Liver (tissue), 9 donors: ENCODE measurements around the gene SP4. TPM values are rescaled to one million over a fixed set of nuclear protein-coding genes. Genes with fewer than 3 reads are reported as not detected.

Experiments used
- DNase-seq: peaks from one replicate; pipeline ENCODE4 v3.0.0-alpha.2; 2017; ENCODE audit warnings: low spot score
- H3K27ac ChIP-seq, 2 donors: one replicate each; pipeline ENCODE4 v1.7.0; 2013; ENCODE audit warnings: inconsistent platforms in 2 of 2, low read length in 2 of 2, control low read depth in 1 of 2, low read depth in 1 of 2, mild to moderate bottlenecking in 1 of 2
- H3K27me3 ChIP-seq, 4 donors: one replicate each; pipeline versions ENCODE4 v1.6.1 to v1.7.0; 2013; ENCODE audit warnings: low read length in 3 of 4, inconsistent platforms in 1 of 4, mild to moderate bottlenecking in 1 of 4, moderate library complexity in 1 of 4; ENCODE audit not compliant: control insufficient read depth in 4 of 4, insufficient read depth in 4 of 4
- H3K36me3 ChIP-seq, 4 donors: one replicate each; pipeline versions ENCODE4 v1.6.1 to v1.7.0; 2013; ENCODE audit warnings: low read length in 3 of 4, mild to moderate bottlenecking in 3 of 4, low read depth in 1 of 4, moderate library complexity in 1 of 4; ENCODE audit not compliant: control insufficient read depth in 4 of 4, insufficient read depth in 3 of 4
- H3K4me1 ChIP-seq, 4 donors: one replicate each; pipeline versions ENCODE4 v1.6.1 to v1.7.0; 2013; ENCODE audit warnings: low read length in 3 of 4, mild to moderate bottlenecking in 3 of 4, moderate library complexity in 1 of 4; ENCODE audit not compliant: control insufficient read depth in 4 of 4, insufficient read depth in 4 of 4
- H3K4me3 ChIP-seq, 3 donors: one replicate each; pipeline versions ENCODE4 v1.6.1 to v1.7.0; 2013; ENCODE audit warnings: low read length in 3 of 3, control low read depth in 1 of 3, low read depth in 1 of 3, mild to moderate bottlenecking in 1 of 3
- H3K9ac ChIP-seq, 2 donors: one replicate each; pipeline ENCODE4 v1.7.0; 2013; ENCODE audit warnings: low read length in 2 of 2, mild to moderate bottlenecking in 2 of 2, moderate library complexity in 2 of 2, control low read depth in 1 of 2, low read depth in 1 of 2
- H3K9me3 ChIP-seq, 4 donors: one replicate each; pipeline versions ENCODE4 v1.6.1 to v1.7.0; 2013; ENCODE audit warnings: low read length in 3 of 4; ENCODE audit not compliant: control insufficient read depth in 4 of 4
- EGR1 ChIP-seq, 2 donors: IDR thresholded peaks; 2 replicates each; pipeline ENCODE4 v1.6.1; 2016 to 2018; ENCODE audit warnings: antibody characterized with exemption in 2 of 2, low read depth in 2 of 2
- FOXA1 ChIP-seq: IDR thresholded peaks from 2 replicates; pipeline ENCODE4 v1.6.1; 2016; ENCODE audit warnings: antibody characterized with exemption
- FOXA2 ChIP-seq: IDR thresholded peaks from 2 replicates; pipeline ENCODE4 v1.6.1; 2016; ENCODE audit warnings: antibody characterized with exemption
- GABPA ChIP-seq, 2 donors: IDR thresholded peaks in 1 of 2; conservative IDR thresholded peaks in 1 of 2; 2 replicates each; pipeline ENCODE4 v1.6.1; 2016; ENCODE audit warnings: antibody characterized with exemption in 2 of 2, mild to moderate bottlenecking in 1 of 2, moderate library complexity in 1 of 2
- HNF4A ChIP-seq, 2 donors: conservative IDR thresholded peaks; 2 replicates each; pipeline ENCODE4 v1.6.1; 2016; ENCODE audit warnings: antibody characterized with exemption in 2 of 2, mild to moderate bottlenecking in 2 of 2
- NR2F2 ChIP-seq: IDR thresholded peaks from 2 replicates; pipeline ENCODE4 v1.6.1; 2016; ENCODE audit warnings: antibody characterized with exemption
- RAD21 ChIP-seq, 2 donors: IDR thresholded peaks; 2 replicates each; pipeline ENCODE4 v1.6.1; 2016; ENCODE audit warnings: antibody characterized with exemption in 2 of 2, mild to moderate bottlenecking in 2 of 2
- RXRA ChIP-seq, 2 donors: IDR thresholded peaks; 2 replicates each; pipeline ENCODE4 v1.6.1; 2017 to 2018; ENCODE audit warnings: antibody characterized with exemption in 2 of 2, mild to moderate bottlenecking in 1 of 2
- TAF1 ChIP-seq: conservative IDR thresholded peaks from 2 replicates; pipeline ENCODE4 v1.6.1; 2016; ENCODE audit warnings: antibody characterized with exemption, mild to moderate bottlenecking
- YY1 ChIP-seq: IDR thresholded peaks from 2 replicates; pipeline ENCODE4 v1.6.1; 2016; ENCODE audit warnings: antibody characterized with exemption, mild to moderate bottlenecking
- WGBS: extraction: QIAGEN DNeasy Blood & Tissue Kit; methylation state at CpG from one replicate; pipeline ENCODE4 v1.1.7; 2013; 5-methylcytosine and 5-hydroxymethylcytosine counted together
- polyA plus RNA-seq, 2 donors: library from polyadenylated mRNA; stranded (reverse) in 1 of 2; unstranded in 1 of 2; fragments of 200-250 nt in 1 of 2; fragments of >200 nt in 1 of 2; fragmentation: Nextera tagmentation in 1 of 2; extraction: Ambion mirVana in 1 of 2; gene quantifications; one replicate each; pipeline versions ENCODE4 v1.2.1 to v1.2.3, GENCODE V29; 2013 to 2015
- total RNA-seq, 2 donors: library from RNA; depleted of rRNA; stranded (reverse); fragments of >200 nt; gene quantifications; one replicate each; pipeline ENCODE4 v1.2.3, GENCODE V29; 2014
- TF ChIP-seq, protein P1 (sequence below): fragments of 150-350 bp; IDR thresholded peaks from 2 replicates; pipeline ENCODE4 v1.5.1; 2017; ENCODE audit warnings: improper control_type of control experiment, low read depth, low read length; ENCODE audit not compliant: missing input control
- TF ChIP-seq, protein P2 (sequence below): IDR thresholded peaks from 2 replicates; pipeline ENCODE4 v1.6.1; 2016; ENCODE audit warnings: antibody characterized with exemption
- TF ChIP-seq, protein P3 (sequence below): IDR thresholded peaks from 2 replicates; pipeline ENCODE4 v1.6.1; 2016; ENCODE audit warnings: antibody characterized with exemption
- TF ChIP-seq, protein P4 (sequence below): IDR thresholded peaks from 2 replicates; pipeline ENCODE4 v1.6.1; 2016; ENCODE audit warnings: antibody characterized with exemption, mild to moderate bottlenecking
- donor health status: healthy.
- donor health status: healthy.
- donor health status: healthy.
- donor health status: healthy.
- donor health status: healthy.

The SP4 gene
- total and polyA plus RNA-seq, 4 donors = 0.61 to 13.2 (median 6.7) TPM

DNA sequence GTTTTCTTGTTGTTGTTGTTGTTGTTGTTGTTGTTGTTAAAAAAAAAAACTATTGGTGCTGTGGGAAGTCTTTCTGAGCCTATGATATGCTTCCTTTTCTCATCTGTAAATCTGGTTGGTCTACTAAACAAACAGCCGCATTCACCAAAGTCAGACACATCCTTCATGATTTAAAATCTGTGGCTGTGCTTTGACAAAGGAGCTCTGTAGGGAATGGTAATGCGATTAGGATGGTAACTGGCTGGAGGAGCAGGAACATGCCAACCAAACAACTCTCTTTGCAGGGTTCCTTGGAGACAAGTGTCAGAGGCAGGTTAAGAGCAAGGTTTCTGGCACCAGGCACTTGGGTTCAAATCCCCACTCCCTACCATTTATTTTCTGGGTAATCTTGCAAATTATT is 14.9 kb upstream of the SP4 start:
- H3K4me1 ChIP-seq = peaks cover 2 to 7% (median 3%) of the 10 kb centered on the region in 4 donors
- DNase-seq = no peak

DNA sequence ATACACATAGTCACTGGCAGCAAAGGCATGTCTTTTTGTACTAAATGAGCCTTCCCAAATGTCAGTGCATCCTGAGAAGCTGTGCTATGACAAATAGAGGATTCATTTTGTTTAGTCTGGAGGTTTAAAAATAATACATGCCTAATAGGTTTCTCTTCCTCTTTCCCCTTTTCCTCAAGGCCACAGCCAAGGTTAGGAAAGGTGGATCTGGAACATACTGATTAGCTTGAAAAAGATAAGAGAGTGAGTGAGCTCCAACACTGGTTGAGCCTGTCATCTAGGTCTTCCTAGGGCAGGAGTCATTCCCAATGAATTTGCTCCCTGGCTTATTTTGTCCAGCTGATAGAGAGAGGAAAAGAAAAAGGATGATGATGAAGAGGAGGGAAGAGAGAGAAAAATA is 14.4 kb upstream of the SP4 start:
- Histone ChIP-seq H3K27ac (no peak overlapping the region), H3K36me3 (no peaks in the 10 kb centered on the region), H3K4me1 (peaks cover 0 to 2% (median under 1%) of the 10 kb centered on the region in 4 donors), H3K9me3 (no peaks in the 10 kb centered on the region), H3K9ac (no peak overlapping the region), H3K27me3 (no peaks in the 10 kb centered on the region), H3K4me3 (no peak overlapping the region)
- TF ChIP-seq, protein P1, sequence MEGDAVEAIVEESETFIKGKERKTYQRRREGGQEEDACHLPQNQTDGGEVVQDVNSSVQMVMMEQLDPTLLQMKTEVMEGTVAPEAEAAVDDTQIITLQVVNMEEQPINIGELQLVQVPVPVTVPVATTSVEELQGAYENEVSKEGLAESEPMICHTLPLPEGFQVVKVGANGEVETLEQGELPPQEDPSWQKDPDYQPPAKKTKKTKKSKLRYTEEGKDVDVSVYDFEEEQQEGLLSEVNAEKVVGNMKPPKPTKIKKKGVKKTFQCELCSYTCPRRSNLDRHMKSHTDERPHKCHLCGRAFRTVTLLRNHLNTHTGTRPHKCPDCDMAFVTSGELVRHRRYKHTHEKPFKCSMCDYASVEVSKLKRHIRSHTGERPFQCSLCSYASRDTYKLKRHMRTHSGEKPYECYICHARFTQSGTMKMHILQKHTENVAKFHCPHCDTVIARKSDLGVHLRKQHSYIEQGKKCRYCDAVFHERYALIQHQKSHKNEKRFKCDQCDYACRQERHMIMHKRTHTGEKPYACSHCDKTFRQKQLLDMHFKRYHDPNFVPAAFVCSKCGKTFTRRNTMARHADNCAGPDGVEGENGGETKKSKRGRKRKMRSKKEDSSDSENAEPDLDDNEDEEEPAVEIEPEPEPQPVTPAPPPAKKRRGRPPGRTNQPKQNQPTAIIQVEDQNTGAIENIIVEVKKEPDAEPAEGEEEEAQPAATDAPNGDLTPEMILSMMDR = no peak
- no peak for TF ChIP-seq FOXA1
- TF ChIP-seq RXRA (IDR thresholded peaks at IDR 0.05) = no peak
- no peak for TF ChIP-seq GABPA (IDR thresholded peaks at IDR 0.05 in 1 of 2, conservative IDR thresholded peaks at IDR 0.05 in 1 of 2)
- no peak for TF ChIP-seq EGR1 (IDR thresholded peaks at IDR 0.05; ENCODE audit: low read depth in 2 of 2)
- DNase-seq = no peak

More for the DNA sequence above, 14.9 kb upstream of the SP4 start:
- Histone ChIP-seq H3K4me3 (no peak overlapping the region), H3K9ac (no peak overlapping the region), H3K27ac (no peak overlapping the region), H3K27me3 (no peaks in the 10 kb centered on the region), H3K36me3 (no peaks in the 10 kb centered on the region), H3K9me3 (no peaks in the 10 kb centered on the region)
- 79% methylated on average over 2 of the region's 2 CpGs for WGBS
- TF ChIP-seq EGR1 (IDR thresholded peaks at IDR 0.05; ENCODE audit: low read depth in 2 of 2) (no peak), FOXA2 (no peak), NR2F2 (no peak), YY1 (no peak), RXRA (IDR thresholded peaks at IDR 0.05) (no peak), TAF1 (no peak), RAD21 (IDR thresholded peaks at IDR 0.05) (no peak), HNF4A (conservative IDR thresholded peaks at IDR 0.05) (no peak), GABPA (IDR thresholded peaks at IDR 0.05 in 1 of 2, conservative IDR thresholded peaks at IDR 0.05 in 1 of 2) (no peak)
- TF ChIP-seq, protein P2, sequence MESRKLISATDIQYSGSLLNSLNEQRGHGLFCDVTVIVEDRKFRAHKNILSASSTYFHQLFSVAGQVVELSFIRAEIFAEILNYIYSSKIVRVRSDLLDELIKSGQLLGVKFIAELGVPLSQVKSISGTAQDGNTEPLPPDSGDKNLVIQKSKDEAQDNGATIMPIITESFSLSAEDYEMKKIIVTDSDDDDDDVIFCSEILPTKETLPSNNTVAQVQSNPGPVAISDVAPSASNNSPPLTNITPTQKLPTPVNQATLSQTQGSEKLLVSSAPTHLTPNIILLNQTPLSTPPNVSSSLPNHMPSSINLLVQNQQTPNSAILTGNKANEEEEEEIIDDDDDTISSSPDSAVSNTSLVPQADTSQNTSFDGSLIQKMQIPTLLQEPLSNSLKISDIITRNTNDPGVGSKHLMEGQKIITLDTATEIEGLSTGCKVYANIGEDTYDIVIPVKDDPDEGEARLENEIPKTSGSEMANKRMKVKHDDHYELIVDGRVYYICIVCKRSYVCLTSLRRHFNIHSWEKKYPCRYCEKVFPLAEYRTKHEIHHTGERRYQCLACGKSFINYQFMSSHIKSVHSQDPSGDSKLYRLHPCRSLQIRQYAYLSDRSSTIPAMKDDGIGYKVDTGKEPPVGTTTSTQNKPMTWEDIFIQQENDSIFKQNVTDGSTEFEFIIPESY = no peak
- TF ChIP-seq, protein P3, sequence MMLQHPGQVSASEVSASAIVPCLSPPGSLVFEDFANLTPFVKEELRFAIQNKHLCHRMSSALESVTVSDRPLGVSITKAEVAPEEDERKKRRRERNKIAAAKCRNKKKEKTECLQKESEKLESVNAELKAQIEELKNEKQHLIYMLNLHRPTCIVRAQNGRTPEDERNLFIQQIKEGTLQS = no peak
- TF ChIP-seq, protein P4, sequence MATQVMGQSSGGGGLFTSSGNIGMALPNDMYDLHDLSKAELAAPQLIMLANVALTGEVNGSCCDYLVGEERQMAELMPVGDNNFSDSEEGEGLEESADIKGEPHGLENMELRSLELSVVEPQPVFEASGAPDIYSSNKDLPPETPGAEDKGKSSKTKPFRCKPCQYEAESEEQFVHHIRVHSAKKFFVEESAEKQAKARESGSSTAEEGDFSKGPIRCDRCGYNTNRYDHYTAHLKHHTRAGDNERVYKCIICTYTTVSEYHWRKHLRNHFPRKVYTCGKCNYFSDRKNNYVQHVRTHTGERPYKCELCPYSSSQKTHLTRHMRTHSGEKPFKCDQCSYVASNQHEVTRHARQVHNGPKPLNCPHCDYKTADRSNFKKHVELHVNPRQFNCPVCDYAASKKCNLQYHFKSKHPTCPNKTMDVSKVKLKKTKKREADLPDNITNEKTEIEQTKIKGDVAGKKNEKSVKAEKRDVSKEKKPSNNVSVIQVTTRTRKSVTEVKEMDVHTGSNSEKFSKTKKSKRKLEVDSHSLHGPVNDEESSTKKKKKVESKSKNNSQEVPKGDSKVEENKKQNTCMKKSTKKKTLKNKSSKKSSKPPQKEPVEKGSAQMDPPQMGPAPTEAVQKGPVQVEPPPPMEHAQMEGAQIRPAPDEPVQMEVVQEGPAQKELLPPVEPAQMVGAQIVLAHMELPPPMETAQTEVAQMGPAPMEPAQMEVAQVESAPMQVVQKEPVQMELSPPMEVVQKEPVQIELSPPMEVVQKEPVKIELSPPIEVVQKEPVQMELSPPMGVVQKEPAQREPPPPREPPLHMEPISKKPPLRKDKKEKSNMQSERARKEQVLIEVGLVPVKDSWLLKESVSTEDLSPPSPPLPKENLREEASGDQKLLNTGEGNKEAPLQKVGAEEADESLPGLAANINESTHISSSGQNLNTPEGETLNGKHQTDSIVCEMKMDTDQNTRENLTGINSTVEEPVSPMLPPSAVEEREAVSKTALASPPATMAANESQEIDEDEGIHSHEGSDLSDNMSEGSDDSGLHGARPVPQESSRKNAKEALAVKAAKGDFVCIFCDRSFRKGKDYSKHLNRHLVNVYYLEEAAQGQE = no peak
- TF ChIP-seq, protein P1 = no peak
